VCaP (cell line): ENCODE data around the gene HSPBP1.

Experiments used
- H3K27ac ChIP-seq: fragments of 450-650 bp; 2 replicates; pipeline ENCODE4 v1.5.1; 2017
- TF ChIP-seq, protein P1 (sequence below): fragments of 450-650 bp; conservative IDR thresholded peaks from 2 replicates; pipeline ENCODE4 v1.5.1; 2017; ENCODE audit warnings: mild to moderate bottlenecking, moderate library complexity

HSPBP1 gene

DNA sequence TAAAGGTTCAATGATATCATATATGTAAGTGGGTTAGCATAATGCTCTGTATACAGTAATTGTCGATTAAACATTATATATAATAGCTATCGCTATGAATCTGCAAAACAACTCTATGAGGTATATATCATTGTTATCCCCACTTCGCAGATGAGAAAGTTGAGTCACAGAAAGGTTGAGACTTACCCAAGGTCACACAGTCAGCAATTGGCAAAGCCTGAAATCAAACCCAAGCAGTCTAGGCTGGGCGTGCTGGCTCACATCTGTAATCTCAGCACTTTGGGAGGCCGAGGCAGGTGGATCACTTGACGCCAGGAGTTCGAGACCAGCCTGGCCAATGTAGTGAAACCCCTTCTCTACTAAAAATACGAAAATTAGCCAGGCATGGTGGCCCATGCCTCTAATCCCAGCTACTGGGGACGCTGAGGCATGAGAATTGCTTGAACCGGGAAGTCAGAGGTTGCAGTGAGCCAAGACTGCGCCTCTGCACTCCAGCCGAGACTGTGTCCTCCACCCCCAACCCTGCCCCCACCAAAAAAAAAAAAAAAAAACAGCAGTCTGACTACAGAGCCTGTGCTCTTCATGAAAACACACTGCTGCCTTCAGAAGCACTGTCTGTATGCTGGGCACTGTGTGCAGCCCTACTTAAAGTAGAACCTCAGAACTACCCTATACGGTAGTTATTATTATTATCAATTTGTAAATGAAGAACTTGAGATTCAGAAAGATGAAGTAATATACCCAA lies 1.3 kb downstream of the HSPBP1 start:
- peak overlapping the region; percentile 81; the same call in 1 of the 2 replicates for H3K27ac ChIP-seq
- TF ChIP-seq, protein P1, sequence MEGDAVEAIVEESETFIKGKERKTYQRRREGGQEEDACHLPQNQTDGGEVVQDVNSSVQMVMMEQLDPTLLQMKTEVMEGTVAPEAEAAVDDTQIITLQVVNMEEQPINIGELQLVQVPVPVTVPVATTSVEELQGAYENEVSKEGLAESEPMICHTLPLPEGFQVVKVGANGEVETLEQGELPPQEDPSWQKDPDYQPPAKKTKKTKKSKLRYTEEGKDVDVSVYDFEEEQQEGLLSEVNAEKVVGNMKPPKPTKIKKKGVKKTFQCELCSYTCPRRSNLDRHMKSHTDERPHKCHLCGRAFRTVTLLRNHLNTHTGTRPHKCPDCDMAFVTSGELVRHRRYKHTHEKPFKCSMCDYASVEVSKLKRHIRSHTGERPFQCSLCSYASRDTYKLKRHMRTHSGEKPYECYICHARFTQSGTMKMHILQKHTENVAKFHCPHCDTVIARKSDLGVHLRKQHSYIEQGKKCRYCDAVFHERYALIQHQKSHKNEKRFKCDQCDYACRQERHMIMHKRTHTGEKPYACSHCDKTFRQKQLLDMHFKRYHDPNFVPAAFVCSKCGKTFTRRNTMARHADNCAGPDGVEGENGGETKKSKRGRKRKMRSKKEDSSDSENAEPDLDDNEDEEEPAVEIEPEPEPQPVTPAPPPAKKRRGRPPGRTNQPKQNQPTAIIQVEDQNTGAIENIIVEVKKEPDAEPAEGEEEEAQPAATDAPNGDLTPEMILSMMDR, result no peak

DNA sequence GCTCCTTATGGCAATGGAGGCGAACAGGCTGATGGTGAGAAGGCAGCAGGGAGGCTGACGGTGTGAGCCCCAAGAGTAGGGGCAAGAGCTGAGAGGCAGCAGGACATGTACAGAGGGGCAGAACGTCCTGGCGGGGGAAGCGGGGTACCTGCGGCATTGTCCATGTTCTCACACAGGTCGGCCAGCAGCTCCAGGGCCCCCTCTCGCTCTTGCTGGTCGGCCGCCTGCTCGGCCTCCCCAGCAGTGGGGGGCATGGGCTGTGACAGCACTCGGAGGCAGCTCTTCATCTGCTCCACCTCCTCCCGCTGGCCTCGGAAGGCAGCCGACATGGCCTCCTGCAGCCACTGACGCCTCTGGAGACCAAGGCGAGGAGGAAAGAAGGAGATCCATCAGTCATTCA lies 2.4 kb downstream of the HSPBP1 start:
- H3K27ac ChIP-seq, result no peak overlapping the region
- TF ChIP-seq, protein P1, result no peak

DNA sequence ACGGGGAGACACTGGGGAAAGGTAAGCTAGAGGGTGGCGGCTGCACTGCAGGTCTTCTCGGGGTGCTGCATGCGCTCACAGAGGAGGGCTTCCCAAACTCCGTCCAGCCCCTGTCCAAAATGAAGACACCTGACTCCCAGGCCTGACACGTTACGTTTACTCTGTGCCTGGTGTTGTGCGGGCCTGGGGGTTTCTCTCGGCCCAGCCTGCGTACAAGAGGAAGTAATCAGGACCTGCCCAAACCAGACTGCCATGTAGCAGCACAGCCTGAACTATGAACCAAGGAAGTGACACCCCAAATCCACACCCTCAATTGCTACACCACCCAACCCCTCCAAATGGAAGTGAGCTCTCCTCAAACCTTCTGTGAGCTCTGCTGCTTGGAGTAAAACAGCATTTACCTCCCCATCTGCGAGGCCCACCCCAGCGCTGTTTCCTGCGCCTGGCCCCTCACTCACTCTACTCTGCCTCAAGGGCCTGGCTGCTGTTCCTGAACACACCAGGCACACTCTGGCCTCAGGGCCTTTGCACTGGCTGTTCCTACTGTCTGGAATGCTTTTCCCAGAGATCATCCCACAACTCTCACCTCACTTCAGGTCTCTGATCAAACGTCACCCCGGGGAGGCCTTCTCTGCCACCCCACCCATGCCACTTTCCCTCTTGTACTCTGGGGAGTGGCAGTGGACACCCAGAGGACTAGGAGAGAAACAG lies 3.0 kb downstream of the HSPBP1 start:
- TF ChIP-seq, protein P1, result no peak
- no peak overlapping the region for H3K27ac ChIP-seq

DNA sequence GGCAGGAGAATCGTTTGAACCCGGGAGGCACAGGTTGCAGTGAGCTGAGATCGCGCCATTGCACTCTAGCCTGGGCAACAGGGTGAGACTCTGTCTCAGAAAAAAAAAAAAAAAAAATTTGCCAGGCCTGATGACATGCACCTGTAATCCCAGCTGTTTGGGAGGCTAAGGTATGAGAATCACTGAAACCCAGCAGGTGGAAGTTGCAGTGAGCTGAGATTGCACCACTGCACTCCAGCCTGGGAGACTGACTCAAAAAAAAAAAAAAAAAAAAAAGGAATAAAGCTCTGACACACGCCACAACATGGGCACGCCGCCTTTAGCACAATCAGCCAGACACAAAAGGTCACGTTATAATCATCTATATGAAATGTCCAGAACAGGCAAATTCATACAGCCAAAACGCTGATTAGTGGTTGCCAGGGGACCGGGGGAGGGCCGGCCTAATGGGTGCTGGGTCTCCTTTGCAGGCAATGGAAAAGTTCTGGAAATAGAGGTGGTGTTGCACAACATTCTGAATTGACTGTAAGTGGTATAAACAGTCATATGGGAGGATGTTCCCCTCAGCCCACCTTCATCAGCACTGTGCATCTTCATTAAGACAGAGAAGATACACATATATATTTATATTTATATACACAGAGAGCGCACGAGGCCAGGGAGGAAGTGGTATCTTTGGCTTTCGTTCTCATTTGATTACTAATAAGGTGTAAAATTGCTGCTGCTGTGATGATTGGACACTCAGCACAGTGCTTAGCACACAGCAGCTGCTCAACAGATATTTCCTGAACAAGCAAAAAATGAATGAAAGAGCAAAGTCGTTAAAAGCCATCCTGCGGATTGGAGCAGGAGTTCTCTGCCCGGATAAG lies 3.8 kb downstream of the HSPBP1 start:
- TF ChIP-seq, protein P1, result no peak
- H3K27ac ChIP-seq, result no peak overlapping the region

DNA sequence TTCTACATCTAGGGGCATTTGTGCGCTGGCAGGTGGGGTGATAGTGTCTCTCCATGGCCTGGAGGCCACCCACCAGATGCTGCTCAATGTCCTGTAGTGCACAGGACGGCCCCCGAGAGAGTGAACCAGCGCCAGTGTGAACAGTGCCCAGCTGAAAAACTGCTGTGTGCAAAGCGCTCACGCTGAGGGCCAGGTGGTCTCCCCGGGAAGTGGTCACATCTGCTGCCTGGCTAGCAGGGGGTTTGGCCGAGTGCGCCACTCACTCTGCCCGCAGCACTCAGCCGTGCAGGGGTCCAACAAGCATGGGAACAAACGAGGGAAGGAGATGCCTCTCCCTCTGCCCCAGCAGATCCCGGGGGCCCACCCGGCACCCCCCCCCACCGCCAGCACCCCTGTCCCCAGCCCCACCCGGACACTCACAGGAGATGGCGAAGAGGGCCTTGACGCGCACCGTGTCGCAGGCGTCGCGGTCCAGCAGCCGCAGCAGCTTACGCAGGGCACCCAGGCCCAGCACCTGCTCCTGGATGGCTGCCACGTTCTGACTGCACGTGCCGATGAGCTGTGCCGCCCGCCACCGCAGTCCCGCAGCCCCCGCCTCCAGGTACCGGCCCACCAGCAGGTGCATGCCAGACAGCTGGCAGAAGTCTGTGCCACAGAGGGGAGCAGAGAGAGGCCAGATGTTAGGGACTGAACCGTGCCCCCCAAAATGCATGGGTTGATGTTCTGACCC lies 5.8 kb downstream of the HSPBP1 start:
- H3K27ac ChIP-seq, result no peak overlapping the region
- TF ChIP-seq, protein P1, result no peak

DNA sequence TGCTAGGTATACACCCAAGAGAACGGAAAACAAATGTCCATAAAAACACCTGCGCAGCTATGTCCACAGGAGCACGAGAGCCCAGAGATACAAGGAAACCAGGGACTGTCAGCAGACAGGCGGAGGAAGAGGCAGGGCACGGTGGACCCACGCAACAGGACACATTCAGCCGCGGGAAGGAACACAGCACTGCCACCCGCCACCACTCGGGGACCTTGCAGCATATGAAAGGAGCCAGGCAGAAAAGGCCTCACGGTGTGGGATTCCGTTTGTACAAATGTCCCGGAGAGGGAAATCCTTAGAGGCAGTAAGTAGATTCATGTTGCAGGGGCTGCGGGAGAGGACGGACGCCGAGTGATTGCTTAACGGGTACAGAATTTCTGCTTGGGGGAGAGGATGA lies 7.8 kb downstream of the HSPBP1 start:
- TF ChIP-seq, protein P1, result no peak
- no peak overlapping the region for H3K27ac ChIP-seq
